Measurements from ENCODE around the gene USP17L13. TPM values are rescaled to one million over a fixed set of nuclear protein-coding genes. Genes with fewer than 3 reads are reported as not detected.
A peak's percentile ranks its signal among the peaks of the same experiment; 100 is the strongest.
"Not testable (repeated sequence)": the region's sequence is repeated elsewhere in the genome, so short reads cannot be mapped to it uniquely, and the experiment has no call there.

USP17L13 gene
- polyA plus RNA-seq, 3 donors from 2014 or later = not detected

- not testable (repeated sequence) for H3K27ac Mint-ChIP-seq; H3K27me3 Mint-ChIP-seq (ENCODE audit: low read depth in 3 of 3); H3K36me3 Mint-ChIP-seq
Measured at GRCh38 chr4:9267319-9267718, 42.6 kb downstream of the USP17L13 start, which contains the start of gene USP17L22. Gene USP17L22 (plus strand): TSS chr4:9267619. CDS start chr4:9267619, 0 bp downstream.

GRCh38 chr4:9271719-9272118 lies 47.0 kb downstream of the USP17L13 start:
- not testable (repeated sequence) for H3K27me3 Mint-ChIP-seq (ENCODE audit: low read depth in 3 of 3); H3K4me3 Mint-ChIP-seq; H3K4me1 Mint-ChIP-seq; H3K36me3 Mint-ChIP-seq; H3K9me3 Mint-ChIP-seq; H3K27ac Mint-ChIP-seq
- DNase-seq = peak in 1 of 3 donors; percentile 6

More at GRCh38 chr4:9267319-9267718, 42.6 kb downstream of the USP17L13 start, which contains the start of gene USP17L22:
- not testable (repeated sequence) for H3K9me3 Mint-ChIP-seq, DNase-seq, H3K4me3 Mint-ChIP-seq, H3K4me1 Mint-ChIP-seq

Other genes starting within 250 kb of the USP17L13 start
- gene FAM90A26, start 54.5 kb upstream of the USP17L13 start, polyA plus RNA-seq = not detected
- not detected for gene USP17L10, start 14.2 kb upstream of the USP17L13 start, polyA plus RNA-seq
- gene USP17L11, start 9.5 kb upstream of the USP17L13 start, polyA plus RNA-seq = not detected
- not detected for gene USP17L12, start 4.7 kb upstream of the USP17L13 start, polyA plus RNA-seq
- not detected for gene USP17L15, start 9.5 kb downstream of the USP17L13 start, polyA plus RNA-seq
- gene USP17L17, start 19.0 kb downstream of the USP17L13 start, polyA plus RNA-seq = not detected
- not detected for gene USP17L18, start 23.7 kb downstream of the USP17L13 start, polyA plus RNA-seq
- not detected for gene USP17L19, start 28.5 kb downstream of the USP17L13 start, polyA plus RNA-seq
- not detected for gene USP17L20, start 33.2 kb downstream of the USP17L13 start, polyA plus RNA-seq
- gene USP17L21, start 38.0 kb downstream of the USP17L13 start, polyA plus RNA-seq = not detected
- gene USP17L22, start 42.7 kb downstream of the USP17L13 start, polyA plus RNA-seq = not detected
- gene USP17L24, start 100.3 kb downstream of the USP17L13 start, polyA plus RNA-seq = not detected
- gene USP17L25, start 105.0 kb downstream of the USP17L13 start, polyA plus RNA-seq = not detected
- not detected for gene USP17L26, start 109.8 kb downstream of the USP17L13 start, polyA plus RNA-seq
- not detected for gene USP17L5, start 114.5 kb downstream of the USP17L13 start, polyA plus RNA-seq
- gene USP17L27, start 119.3 kb downstream of the USP17L13 start, polyA plus RNA-seq = not detected
- not detected for gene USP17L28, start 124.0 kb downstream of the USP17L13 start, polyA plus RNA-seq
- not detected for gene USP17L29, start 128.7 kb downstream of the USP17L13 start, polyA plus RNA-seq
- gene USP17L30, start 138.2 kb downstream of the USP17L13 start, polyA plus RNA-seq = not detected
- not detected for gene DEFB131A, start 219.5 kb downstream of the USP17L13 start, polyA plus RNA-seq

Data from immature natural killer cell (primary cell).